ENCODE measurements around the gene DNMBP.

DNA sequence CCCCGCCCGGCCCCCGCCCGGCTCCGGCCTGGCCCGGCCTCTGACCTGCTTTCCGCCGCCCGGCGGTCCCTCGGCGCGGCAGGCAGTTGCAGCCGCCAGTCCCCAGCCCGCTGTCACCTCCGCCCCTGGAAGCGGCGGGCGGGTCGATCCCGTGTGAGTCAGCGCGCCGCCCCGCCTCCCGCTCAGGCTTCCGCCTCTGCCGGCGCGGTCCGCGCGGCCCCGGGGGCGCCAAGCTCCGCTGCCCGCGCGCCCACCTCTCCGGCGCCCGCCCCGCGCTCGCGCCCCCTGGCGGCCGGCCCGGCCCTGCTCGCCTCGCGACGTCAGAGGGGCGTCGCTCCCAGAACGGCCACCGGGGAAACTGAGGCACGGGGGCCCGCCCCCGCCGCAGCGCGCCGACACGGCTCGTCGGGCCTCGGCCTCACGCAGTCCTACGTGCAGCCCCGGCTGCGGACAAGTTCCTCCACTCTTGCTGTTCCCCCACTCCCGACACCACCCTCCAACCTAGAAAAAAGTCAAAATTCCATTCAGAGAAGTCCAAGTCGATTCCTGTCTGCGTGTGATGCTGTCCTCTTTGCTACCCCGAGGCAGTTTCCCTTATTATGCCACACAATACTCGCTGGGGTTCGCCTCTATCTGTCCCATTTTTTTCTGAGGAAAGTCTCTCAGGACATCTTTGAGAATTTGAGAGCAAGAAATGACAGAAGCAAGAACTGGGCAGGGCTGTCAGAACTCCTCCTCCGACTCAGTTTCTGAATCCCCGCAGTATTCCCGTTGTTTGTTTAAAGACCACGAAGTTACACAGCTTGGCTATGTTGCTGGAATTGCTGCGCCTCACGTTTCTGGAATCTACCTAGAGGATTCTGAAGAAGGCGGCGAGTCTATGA is at the start of gene DNMBP:
- TF ChIP-seq, protein P1, sequence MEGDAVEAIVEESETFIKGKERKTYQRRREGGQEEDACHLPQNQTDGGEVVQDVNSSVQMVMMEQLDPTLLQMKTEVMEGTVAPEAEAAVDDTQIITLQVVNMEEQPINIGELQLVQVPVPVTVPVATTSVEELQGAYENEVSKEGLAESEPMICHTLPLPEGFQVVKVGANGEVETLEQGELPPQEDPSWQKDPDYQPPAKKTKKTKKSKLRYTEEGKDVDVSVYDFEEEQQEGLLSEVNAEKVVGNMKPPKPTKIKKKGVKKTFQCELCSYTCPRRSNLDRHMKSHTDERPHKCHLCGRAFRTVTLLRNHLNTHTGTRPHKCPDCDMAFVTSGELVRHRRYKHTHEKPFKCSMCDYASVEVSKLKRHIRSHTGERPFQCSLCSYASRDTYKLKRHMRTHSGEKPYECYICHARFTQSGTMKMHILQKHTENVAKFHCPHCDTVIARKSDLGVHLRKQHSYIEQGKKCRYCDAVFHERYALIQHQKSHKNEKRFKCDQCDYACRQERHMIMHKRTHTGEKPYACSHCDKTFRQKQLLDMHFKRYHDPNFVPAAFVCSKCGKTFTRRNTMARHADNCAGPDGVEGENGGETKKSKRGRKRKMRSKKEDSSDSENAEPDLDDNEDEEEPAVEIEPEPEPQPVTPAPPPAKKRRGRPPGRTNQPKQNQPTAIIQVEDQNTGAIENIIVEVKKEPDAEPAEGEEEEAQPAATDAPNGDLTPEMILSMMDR (conservative IDR thresholded peaks at IDR 0.05): peak; percentile 70
- no peak; the same call in 1 of the 2 replicates for TF ChIP-seq ZFX (IDR thresholded peaks at IDR 0.05)
